ENCODE measurements around the gene AP1AR.
A peak's percentile ranks its signal among the peaks of the same experiment; 100 is the strongest.

The AP1AR gene

GRCh38 chr4:112251019-112251643, 19.5 kb downstream of the AP1AR start:
- no peak for TF ChIP-seq ZNF274 (IDR thresholded peaks at IDR 0.05; ENCODE audit: low read depth, low read length)
- H3K4me3 ChIP-seq (ENCODE audit: low read length), result no peak overlapping the region

- no peak for TF ChIP-seq ZNF274 (IDR thresholded peaks at IDR 0.05; ENCODE audit: low read depth, low read length)
These were observed 20.6 kb downstream of the AP1AR start for GRCh38 chr4:112252234-112252633.

GRCh38 chr4:112253382-112254000, 21.9 kb downstream of the AP1AR start:
- TF ChIP-seq ZNF274 (IDR thresholded peaks at IDR 0.05; ENCODE audit: low read depth, low read length), result no peak
- no peak overlapping the region for H3K4me3 ChIP-seq (ENCODE audit: low read length)

More at GRCh38 chr4:112252234-112252633, 20.6 kb downstream of the AP1AR start:
- no peak overlapping the region for H3K4me3 ChIP-seq (ENCODE audit: low read length)

GRCh38 chr4:112257098-112257497, 25.5 kb downstream of the AP1AR start:
- TF ChIP-seq ZNF274 (IDR thresholded peaks at IDR 0.05; ENCODE audit: low read depth, low read length), result no peak
- H3K4me3 ChIP-seq (ENCODE audit: low read length), result no peak overlapping the region

GRCh38 chr4:112266823-112267222, 35.2 kb downstream of the AP1AR start:
- no peak for TF ChIP-seq ZNF274 (IDR thresholded peaks at IDR 0.05; ENCODE audit: low read depth, low read length)
- H3K4me3 ChIP-seq (ENCODE audit: low read length), result no peak overlapping the region

- no peak overlapping the region for H3K4me3 ChIP-seq (ENCODE audit: low read length)
These were observed 38.5 kb downstream of the AP1AR start for GRCh38 chr4:112270051-112270450.

GRCh38 chr4:112270640-112271421, 39.2 kb downstream of the AP1AR start:
- no peak for TF ChIP-seq ZNF274 (IDR thresholded peaks at IDR 0.05; ENCODE audit: low read depth, low read length)
- no peak overlapping the region for H3K4me3 ChIP-seq (ENCODE audit: low read length)

More at GRCh38 chr4:112270051-112270450, 38.5 kb downstream of the AP1AR start:
- TF ChIP-seq ZNF274 (IDR thresholded peaks at IDR 0.05; ENCODE audit: low read depth, low read length), result no peak

- no peak overlapping the region for H3K4me3 ChIP-seq (ENCODE audit: low read length)
- TF ChIP-seq ZNF274 (IDR thresholded peaks at IDR 0.05; ENCODE audit: low read depth, low read length), result no peak
These were observed 40.7 kb downstream of the AP1AR start for GRCh38 chr4:112272292-112272691.

- TF ChIP-seq ZNF274 (IDR thresholded peaks at IDR 0.05; ENCODE audit: low read depth, low read length), result no peak
- no peak overlapping the region for H3K4me3 ChIP-seq (ENCODE audit: low read length)
These were observed 43.4 kb downstream of the AP1AR start for GRCh38 chr4:112274959-112275358.

GRCh38 chr4:112276113-112276512, 44.5 kb downstream of the AP1AR start:
- TF ChIP-seq ZNF274 (IDR thresholded peaks at IDR 0.05; ENCODE audit: low read depth, low read length), result no peak
- no peak overlapping the region for H3K4me3 ChIP-seq (ENCODE audit: low read length)

- TF ChIP-seq ZNF274 (IDR thresholded peaks at IDR 0.05; ENCODE audit: low read depth, low read length), result no peak
- no peak overlapping the region for H3K4me3 ChIP-seq (ENCODE audit: low read length)
These were observed 45.6 kb downstream of the AP1AR start for GRCh38 chr4:112277220-112277619.

GRCh38 chr4:112277705-112278448, 46.3 kb downstream of the AP1AR start:
- no peak overlapping the region for H3K4me3 ChIP-seq (ENCODE audit: low read length)
- no peak for TF ChIP-seq ZNF274 (IDR thresholded peaks at IDR 0.05; ENCODE audit: low read depth, low read length)

- TF ChIP-seq ZNF274 (IDR thresholded peaks at IDR 0.05; ENCODE audit: low read depth, low read length), result no peak
- H3K4me3 ChIP-seq (ENCODE audit: low read length), result peak overlapping the region; percentile 74
These were observed 47.7 kb downstream of the AP1AR start for GRCh38 chr4:112279025-112279881.
